Stimulated activated CD4-positive, alpha-beta T cell treated with anti-CD3 and anti-CD28 coated beads, Interleukin-15, amount 100 ng/mL, for 1 hour (primary cell): ENCODE measurements around the gene ECE1.

ENCODE experiments used
- DNase-seq, 2 donors: peaks; one replicate each; pipeline ENCODE4 v3.0.0-alpha.2; 2020; ENCODE audit warnings: low read depth in 1 of 2, low spot score in 1 of 2

The ECE1 gene

GRCh38 chr1:21269461-21270085 lies 20.7 kb downstream of the ECE1 start:
- DNase-seq = no peak

GRCh38 chr1:21268281-21269239 lies 21.7 kb downstream of the ECE1 start:
- DNase-seq = no peak

GRCh38 chr1:21267191-21268077 lies 22.8 kb downstream of the ECE1 start:
- no peak for DNase-seq

GRCh38 chr1:21266119-21266774 lies 24.0 kb downstream of the ECE1 start:
- DNase-seq = no peak

- no peak for DNase-seq
These were observed 24.6 kb downstream of the ECE1 start for GRCh38 chr1:21265644-21266043.

GRCh38 chr1:21264898-21265297 lies 25.4 kb downstream of the ECE1 start:
- DNase-seq = no peak

GRCh38 chr1:21263653-21264225 lies 26.5 kb downstream of the ECE1 start:
- DNase-seq = no peak

- no peak for DNase-seq
These were observed 27.2 kb downstream of the ECE1 start for GRCh38 chr1:21263052-21263429.

- DNase-seq = no peak
These were observed 27.8 kb downstream of the ECE1 start for GRCh38 chr1:21262293-21263051.

GRCh38 chr1:21261551-21262292 lies 28.5 kb downstream of the ECE1 start:
- DNase-seq = no peak

- no peak for DNase-seq
These were observed 29.7 kb downstream of the ECE1 start for GRCh38 chr1:21260405-21261125.

GRCh38 chr1:21259316-21260076 lies 30.8 kb downstream of the ECE1 start:
- no peak for DNase-seq

GRCh38 chr1:21258331-21259134 lies 31.7 kb downstream of the ECE1 start:
- DNase-seq = no peak

GRCh38 chr1:21257431-21258135 lies 32.7 kb downstream of the ECE1 start:
- DNase-seq = no peak

GRCh38 chr1:21256776-21257175 lies 33.5 kb downstream of the ECE1 start:
- DNase-seq = no peak

GRCh38 chr1:21255943-21256320 lies 34.3 kb downstream of the ECE1 start:
- DNase-seq = no peak
